ENCODE measurements around the gene ZNF185. TPM values are rescaled to one million over a fixed set of nuclear protein-coding genes. Genes with fewer than 3 reads are reported as not detected.

The ZNF185 gene
- total RNA-seq, 2 experiments from 2014 or later = 0.91 to 0.93 TPM

DNA sequence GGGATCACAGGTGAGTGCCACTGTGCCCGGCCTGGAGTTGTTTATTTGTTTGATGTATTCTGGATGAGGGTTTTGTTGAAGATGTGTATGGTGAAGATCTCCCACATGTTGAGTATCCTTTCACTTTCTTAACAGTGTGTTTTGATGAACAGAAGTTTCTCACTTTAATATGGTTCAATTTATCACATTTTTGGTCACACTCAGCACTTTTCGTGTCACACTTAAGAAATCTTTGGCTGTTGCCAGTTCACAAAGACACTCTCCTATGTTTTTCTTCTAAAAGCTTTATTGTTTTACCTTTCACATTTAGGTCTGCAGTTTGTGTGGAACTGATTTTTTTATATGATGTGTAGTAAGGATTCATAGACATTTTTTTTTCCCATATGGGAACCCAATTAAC lies 16.6 kb upstream of the ZNF185 start:
- Mint-ChIP-seq H3K4me3 (no peak overlapping the region), H3K9me3 (ENCODE audit: low read depth) (no peaks in the 10 kb centered on the region), H3K27me3 (no peaks in the 10 kb centered on the region), H3K4me1 (no peaks in the 10 kb centered on the region), H3K27ac (no peak overlapping the region), H3K36me3 (no peaks in the 10 kb centered on the region)
- CTCF ChIA-PET = no interaction called here
- ATAC-seq (no peak), DNase-seq (no peak)

DNA sequence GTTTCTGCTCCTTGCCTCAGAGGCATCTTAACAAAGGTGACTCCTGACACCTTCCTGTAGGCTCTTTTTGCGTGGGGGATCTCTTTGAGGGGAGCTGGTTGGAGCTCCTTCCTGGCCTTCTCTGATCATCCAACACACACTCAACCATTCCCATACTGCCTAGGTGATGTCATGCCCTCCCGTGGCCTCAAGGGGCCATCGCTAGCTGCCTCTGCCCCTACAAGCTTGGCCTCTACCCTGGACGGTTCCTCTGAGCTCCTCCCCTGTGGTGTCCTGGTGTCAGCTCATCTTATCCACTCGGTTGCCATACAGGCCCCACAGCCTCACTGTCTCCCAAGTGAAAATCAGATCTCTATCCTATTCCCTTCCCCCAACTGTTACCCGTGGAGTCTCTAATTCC lies 13.7 kb upstream of the ZNF185 start:
- Mint-ChIP-seq H3K27ac (no peak overlapping the region), H3K4me1 (no peaks in the 10 kb centered on the region), H3K27me3 (peaks cover 7% of the 10 kb centered on the region), H3K36me3 (no peaks in the 10 kb centered on the region), H3K4me3 (no peak overlapping the region), H3K9me3 (ENCODE audit: low read depth) (no peaks in the 10 kb centered on the region)
- DNase-seq (no peak), ATAC-seq (no peak)
- CTCF ChIA-PET = no interaction called here

DNA sequence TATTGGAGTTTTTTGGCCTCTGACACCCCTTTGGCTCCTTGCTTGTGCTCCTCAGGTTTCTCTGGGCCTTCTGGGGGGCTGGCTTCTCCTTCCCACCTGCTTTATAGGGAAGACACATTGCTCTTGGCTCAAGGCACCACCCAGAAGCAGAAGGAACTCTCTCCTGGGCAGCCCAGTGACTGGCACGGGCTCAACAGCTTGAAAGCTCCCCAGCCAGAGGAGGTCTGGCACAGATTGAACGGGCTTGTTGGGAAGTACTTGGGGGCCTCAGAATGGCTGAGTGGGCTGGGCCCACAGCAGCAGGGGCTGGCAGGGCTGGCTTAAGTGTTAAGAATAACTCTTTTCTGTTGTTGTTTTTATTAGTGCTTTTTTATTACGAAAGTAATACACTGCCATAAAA lies 11.2 kb upstream of the ZNF185 start:
- no peak overlapping the region for H3K27ac Mint-ChIP-seq
- DNase-seq (no peak), ATAC-seq (no peak)
- no peaks in the 10 kb centered on the region for H3K4me1 Mint-ChIP-seq
- CTCF ChIA-PET = no interaction called here
- H3K4me3 Mint-ChIP-seq = no peak overlapping the region
- peaks cover 28% of the 10 kb centered on the region for H3K27me3 Mint-ChIP-seq
- no peaks in the 10 kb centered on the region for H3K9me3 Mint-ChIP-seq (ENCODE audit: low read depth)
- no peaks in the 10 kb centered on the region for H3K36me3 Mint-ChIP-seq

DNA sequence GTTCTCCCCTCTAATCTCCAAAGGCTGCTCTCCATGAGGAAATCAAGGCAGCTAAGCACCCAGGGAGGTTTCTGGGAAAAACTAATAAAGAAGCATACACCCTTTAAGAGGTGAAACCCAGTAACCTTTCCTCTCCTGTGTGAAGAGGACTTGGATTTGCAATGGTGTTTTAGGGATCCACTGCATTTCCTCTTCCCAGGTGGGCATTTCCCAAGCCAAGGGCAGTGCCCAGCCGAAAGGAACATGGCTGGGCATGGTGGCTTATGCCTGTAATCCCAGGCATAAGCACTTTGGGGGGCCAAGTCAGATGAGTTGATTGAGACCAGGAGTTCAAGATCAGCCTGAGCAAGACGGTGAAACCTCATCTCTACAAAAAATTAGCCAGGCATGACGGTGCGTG lies 5.4 kb upstream of the ZNF185 start:
- no peak for DNase-seq
- CTCF ChIA-PET = no interaction called here
- Mint-ChIP-seq H3K4me3 (no peak overlapping the region), H3K36me3 (no peaks in the 10 kb centered on the region), H3K9me3 (ENCODE audit: low read depth) (no peaks in the 10 kb centered on the region), H3K27me3 (peaks cover 41% of the 10 kb centered on the region), H3K27ac (no peak overlapping the region), H3K4me1 (no peaks in the 10 kb centered on the region)
- ATAC-seq = no peak

DNA sequence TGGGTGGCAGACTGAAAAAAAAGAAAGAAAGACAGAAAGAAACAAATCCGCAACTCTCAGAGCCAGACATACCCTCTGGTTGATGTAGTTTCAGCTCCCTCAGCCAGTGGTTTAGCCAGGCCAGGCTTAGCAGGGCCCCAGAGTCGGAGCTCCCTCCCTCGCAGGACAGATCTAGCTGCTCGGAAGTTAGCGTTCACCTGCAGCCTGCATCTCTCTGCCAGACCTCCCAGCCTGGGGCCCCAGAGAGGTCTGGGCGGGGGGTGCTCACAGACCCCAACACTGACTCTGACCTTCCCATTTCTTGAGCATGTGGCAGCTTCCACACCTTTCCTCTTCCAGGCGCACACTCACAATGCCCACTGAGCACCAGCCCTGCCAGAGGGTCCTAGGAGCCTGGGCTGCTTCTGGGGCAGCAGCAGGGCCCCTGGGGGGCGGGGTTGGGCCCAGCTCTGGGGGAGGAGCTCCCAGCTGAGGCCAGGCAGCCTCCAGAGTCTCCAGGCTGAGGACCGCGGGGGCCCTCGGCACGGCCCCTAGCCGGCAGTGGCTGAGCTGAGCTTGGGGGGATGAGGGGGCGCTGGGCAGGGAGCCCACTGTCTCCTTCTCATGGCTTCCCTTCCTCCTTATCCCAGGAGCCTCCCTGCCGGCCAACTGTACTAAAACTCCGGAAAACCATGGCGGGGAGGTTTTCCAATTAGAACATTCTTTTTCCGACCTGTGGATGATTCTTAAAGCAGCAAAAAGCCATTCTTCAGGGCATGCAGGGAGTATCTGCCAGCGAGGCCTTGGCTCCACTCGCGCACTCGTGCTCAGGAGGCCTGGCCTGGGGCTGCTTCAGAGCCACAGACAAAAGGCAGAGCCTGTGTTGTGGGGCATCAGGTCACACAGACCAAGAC lies 4.6 kb upstream of the ZNF185 start:
- no peaks in the 10 kb centered on the region for H3K36me3 Mint-ChIP-seq
- CTCF ChIA-PET = no interaction called here

DNA sequence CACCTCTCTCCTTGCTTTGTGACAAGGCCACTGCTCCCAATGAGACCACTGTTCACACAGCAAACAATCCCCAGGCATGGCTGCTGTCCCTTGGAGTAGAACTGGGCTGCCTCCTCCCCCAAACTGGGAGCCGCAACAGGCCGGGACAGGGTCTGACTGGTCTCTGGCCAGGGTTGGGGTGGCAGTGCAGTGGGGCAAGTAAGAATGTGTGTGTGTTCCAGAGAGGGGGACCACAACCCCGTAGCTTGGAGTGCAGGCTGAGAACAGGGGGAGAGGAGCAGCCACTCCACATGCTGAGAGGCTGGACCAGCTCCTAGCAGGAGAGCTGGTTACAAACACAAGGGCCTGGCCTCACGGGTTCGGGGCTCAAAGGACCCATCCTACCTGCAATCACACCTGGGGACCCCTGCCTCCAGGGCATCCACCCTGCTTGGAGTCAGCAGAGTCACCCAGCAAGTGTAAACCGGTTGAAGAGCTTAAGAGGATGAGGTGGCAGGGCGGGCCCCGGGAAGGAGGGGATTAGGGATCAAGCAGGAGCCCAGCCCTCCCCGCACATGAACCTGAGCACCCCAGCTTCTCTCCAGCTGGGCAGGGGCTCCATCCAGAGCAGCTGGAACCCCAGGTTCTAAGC lies 3.8 kb upstream of the ZNF185 start:
- CTCF ChIA-PET = no interaction called here

More for the DNA sequence above, 4.6 kb upstream of the ZNF185 start:
- DNase-seq (no peak), ATAC-seq (no peak)
- H3K27me3 Mint-ChIP-seq = peaks cover 37% of the 10 kb centered on the region
- H3K4me1 Mint-ChIP-seq = no peaks in the 10 kb centered on the region
- H3K9me3 Mint-ChIP-seq (ENCODE audit: low read depth) = no peaks in the 10 kb centered on the region
- no peak overlapping the region for H3K27ac Mint-ChIP-seq
- H3K4me3 Mint-ChIP-seq = no peak overlapping the region

DNA sequence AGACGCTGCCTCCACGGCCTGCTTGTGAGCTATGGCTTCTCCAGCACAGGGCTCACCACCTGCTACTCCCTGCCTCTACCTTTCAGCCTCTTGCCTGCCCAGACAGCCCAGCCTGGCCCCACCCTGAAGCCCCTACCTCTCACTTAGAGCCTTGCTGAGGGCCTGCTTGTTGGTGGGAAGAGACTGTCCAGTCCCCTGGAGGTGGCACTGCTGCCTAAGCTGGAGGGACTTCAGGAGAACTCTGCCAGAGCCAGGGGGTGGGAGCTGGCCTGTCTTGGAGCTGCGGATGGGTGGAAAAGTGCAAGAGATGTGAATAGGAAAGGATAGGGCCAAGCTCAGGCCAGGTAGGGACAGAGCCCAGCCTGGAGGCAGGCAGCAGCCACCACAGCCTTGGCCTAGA lies 2.7 kb upstream of the ZNF185 start:
- no peaks in the 10 kb centered on the region for H3K9me3 Mint-ChIP-seq (ENCODE audit: low read depth)
- no peak for DNase-seq
- no peak overlapping the region for H3K4me3 Mint-ChIP-seq
- H3K4me1 Mint-ChIP-seq = no peaks in the 10 kb centered on the region
- CTCF ChIA-PET = no interaction called here
- no peak overlapping the region for H3K27ac Mint-ChIP-seq
- H3K36me3 Mint-ChIP-seq = no peaks in the 10 kb centered on the region
- H3K27me3 Mint-ChIP-seq = peaks cover 37% of the 10 kb centered on the region
- ATAC-seq = no peak

More for the DNA sequence above, 3.8 kb upstream of the ZNF185 start:
- Mint-ChIP-seq H3K9me3 (ENCODE audit: low read depth) (no peaks in the 10 kb centered on the region), H3K27me3 (peaks cover 42% of the 10 kb centered on the region), H3K4me3 (no peak overlapping the region), H3K36me3 (no peaks in the 10 kb centered on the region), H3K4me1 (no peaks in the 10 kb centered on the region), H3K27ac (no peak overlapping the region)
- ATAC-seq (no peak), DNase-seq (no peak)

DNA sequence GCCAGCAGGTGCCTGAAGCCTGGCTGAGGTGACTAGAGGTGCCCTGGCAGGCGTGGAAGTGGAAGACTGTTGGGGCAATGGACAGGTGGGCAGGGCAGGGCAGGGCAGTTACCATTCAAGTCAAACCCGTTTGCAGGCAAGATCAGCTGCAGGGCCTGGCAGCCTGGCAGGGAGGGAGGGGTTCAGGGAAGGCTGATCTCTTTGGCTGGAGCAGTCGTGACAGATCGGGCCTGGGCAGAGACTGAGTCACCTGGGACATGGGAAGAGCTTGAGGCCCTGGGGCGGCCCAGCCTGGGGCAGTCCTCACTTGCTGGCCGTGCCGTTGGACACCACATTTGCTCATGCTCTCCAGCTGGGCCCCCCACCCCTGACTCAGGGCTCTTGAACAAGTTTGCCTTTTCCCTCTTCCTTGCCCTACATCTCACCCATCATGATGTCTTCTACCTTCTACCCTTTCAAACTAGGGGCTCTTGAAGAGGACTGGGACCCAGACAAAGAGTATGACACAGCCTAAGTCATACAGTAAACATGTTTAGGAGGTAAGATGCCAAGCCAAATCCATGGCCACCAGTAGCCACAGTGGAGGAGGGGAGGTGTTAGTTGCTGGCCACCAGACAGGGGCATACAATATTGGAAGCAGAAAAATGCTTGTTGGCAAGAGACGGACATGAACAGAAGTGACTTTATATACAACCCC lies 2.0 kb upstream of the ZNF185 start:
- Mint-ChIP-seq H3K9me3 (ENCODE audit: low read depth) (no peaks in the 10 kb centered on the region), H3K27me3 (peaks cover 29% of the 10 kb centered on the region), H3K4me1 (no peaks in the 10 kb centered on the region), H3K36me3 (no peaks in the 10 kb centered on the region), H3K27ac (no peak overlapping the region), H3K4me3 (no peak overlapping the region)
- ATAC-seq (no peak), DNase-seq (no peak)
- CTCF ChIA-PET = no interaction called here

DNA sequence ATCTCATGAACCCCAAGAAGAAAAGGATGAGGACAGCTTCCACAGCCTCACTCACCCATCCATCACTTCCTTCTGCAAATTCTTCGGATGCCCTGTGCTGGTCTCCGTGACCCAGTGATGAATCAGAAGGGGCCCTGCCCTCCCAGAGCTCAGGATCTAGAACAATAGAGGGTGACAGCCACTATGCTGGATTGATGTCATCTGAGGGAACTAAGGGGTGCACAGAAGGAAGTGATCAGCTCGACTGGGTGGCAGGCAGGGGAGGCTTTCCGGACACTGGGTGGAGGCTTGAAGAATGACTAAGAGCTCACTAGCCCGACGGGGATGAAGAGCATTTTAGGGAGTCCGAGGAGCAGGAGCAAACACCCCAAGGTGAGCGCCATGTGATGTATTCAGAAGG lies 1.4 kb upstream of the ZNF185 start:
- no peak overlapping the region for H3K27ac Mint-ChIP-seq
- DNase-seq = no peak
- no peaks in the 10 kb centered on the region for H3K4me1 Mint-ChIP-seq
- no peak for ATAC-seq
- H3K36me3 Mint-ChIP-seq = no peaks in the 10 kb centered on the region
- H3K9me3 Mint-ChIP-seq (ENCODE audit: low read depth) = no peaks in the 10 kb centered on the region
- CTCF ChIA-PET = no interaction called here
- H3K4me3 Mint-ChIP-seq = no peak overlapping the region
- H3K27me3 Mint-ChIP-seq = peaks cover 24% of the 10 kb centered on the region

DNA sequence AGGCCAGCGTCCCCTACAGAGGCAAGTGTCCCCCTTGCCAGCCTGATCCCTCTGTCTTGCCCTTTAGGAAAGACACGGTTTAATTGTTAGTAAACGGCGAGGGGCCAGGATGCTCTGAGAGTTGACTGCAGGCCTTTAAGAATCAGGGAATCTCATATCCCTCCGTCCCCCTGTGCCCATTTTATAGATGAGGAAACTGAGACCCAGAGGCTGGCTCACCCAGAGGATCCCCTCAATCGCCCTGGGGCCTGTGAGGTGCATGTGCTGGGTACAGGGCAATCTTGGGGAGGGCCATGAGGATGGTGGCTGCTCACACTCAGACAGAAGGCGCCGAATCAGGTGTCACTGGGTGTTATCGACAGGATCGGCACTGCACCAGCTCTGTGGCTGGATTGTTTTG lies 575 bp downstream of the ZNF185 start:
- Mint-ChIP-seq H3K27me3 (peaks cover 20% of the 10 kb centered on the region), H3K4me3 (no peak overlapping the region), H3K4me1 (no peaks in the 10 kb centered on the region), H3K9me3 (ENCODE audit: low read depth) (no peaks in the 10 kb centered on the region), H3K36me3 (no peaks in the 10 kb centered on the region), H3K27ac (no peak overlapping the region)
- ATAC-seq = no peak
- no peak for DNase-seq
- CTCF ChIA-PET = no interaction called here

DNA sequence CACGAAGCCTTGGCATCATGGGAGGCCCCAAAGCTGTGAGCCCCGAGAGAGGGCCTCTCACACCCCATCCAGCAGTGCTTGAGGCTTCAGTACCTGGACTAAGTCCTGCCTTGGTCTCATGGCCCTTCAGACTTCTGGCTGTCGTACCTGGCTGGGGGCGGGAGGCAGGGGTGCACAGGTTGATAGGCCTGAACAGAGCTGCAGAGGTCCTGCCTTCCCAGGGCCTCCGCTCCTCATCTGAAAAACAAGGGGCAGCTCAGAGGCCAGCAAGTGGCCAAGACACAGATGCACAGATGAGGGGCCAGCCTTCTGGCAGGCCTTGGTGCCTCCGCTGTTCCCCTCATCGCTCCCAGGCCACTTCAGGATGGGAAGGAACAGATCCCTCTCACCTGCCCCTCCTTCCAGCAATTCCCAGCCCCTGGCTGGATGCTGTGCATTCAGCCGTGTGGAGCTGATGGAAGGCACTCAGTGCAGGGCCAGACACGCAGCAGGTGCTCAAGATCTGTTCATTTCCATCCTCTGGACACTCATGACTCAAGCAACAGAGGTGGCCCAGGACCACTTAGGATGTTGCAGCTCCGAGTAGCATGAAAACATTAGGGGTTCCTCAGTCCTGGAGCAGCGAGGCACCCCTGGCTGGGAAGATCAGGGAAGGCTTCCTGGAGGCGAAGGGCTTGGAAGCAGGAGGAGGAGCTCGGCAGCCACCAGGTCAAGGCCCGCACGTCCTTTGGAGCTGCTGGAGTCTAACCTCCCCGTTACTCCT lies 1.4 kb downstream of the ZNF185 start:
- Mint-ChIP-seq H3K4me1 (no peaks in the 10 kb centered on the region), H3K4me3 (no peak overlapping the region), H3K36me3 (no peaks in the 10 kb centered on the region), H3K27me3 (peaks cover 20% of the 10 kb centered on the region), H3K9me3 (ENCODE audit: low read depth) (no peaks in the 10 kb centered on the region), H3K27ac (no peak overlapping the region)
- CTCF ChIA-PET = no interaction called here
- no peak for DNase-seq
- no peak for ATAC-seq

DNA sequence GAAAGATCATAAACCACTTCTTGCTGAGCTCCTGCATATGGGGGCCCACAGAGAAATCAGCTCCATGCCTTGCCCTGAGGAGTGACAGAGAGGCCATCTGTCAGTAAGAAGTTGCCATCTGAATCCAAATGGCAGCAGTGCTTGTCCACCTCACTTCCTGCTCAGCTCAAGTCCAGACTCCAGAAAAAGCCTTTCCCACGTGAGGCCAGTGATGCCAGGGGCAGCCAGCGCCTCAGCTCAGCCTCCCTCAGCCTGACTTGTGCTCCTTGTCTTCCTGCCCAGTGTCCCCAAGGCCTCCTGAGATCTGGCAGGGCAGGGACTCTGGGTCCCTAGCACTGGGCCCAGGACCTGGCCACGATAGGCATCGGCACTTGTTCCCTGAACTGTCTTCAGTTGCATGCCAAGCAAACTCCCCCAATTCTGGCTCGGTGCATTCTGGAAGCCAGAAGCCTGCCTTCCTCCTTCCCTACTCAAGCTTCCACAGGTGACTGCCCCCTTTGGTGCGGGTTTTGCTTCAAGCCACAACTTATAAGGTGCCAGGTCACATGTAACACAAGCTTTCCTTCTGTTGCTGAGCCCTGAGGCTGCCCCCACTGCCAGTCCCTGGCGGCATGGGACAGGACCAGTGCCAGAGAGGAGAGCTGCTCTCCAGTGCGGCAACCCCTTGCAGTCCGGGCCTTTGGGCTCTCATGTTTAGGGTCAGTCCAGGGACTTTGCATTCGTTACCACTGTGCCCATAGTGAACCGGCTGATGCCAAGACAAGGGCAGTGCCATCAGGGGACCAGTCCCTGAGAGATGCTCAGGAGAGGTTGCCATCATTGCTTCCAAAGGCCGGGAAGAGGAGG lies 2.2 kb downstream of the ZNF185 start:
- Mint-ChIP-seq H3K36me3 (no peaks in the 10 kb centered on the region), H3K9me3 (ENCODE audit: low read depth) (no peaks in the 10 kb centered on the region), H3K4me3 (no peak overlapping the region), H3K27ac (no peak overlapping the region), H3K4me1 (no peaks in the 10 kb centered on the region), H3K27me3 (peaks cover 20% of the 10 kb centered on the region)
- CTCF ChIA-PET = no interaction called here
- no peak for DNase-seq
- no peak for ATAC-seq

DNA sequence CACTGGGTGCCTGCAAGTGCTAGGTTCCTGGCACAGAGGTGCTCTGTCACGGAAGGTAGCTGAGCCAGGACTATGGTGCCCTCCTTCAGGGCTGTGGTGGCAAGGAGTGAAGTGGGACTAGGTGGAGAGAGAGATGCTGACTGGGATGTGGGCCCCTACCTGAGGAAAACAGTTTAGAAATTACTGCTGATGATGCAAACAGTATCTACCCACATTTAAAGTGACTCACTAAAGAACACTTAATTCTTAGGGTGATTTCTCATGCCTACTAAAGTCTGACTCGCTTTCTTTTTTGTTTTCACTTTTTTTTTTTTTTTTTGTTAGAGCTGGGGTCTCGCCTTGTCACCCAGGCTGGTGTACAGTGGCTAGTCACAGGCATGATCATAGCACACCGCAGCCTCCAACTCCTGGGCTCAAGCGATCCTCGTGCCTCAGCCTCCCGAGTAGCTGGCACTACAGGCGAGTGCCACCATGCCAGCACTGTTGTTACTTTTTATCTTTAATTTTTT lies 3.1 kb downstream of the ZNF185 start:
- CTCF ChIA-PET = no interaction called here
- Mint-ChIP-seq H3K4me3 (no peak overlapping the region), H3K36me3 (no peaks in the 10 kb centered on the region), H3K27ac (no peak overlapping the region), H3K9me3 (ENCODE audit: low read depth) (no peaks in the 10 kb centered on the region), H3K27me3 (peaks cover 20% of the 10 kb centered on the region), H3K4me1 (no peaks in the 10 kb centered on the region)
- DNase-seq (no peak), ATAC-seq (no peak)

Data from activated CD8-positive, alpha-beta memory T cell treated with anti-CD3 and anti-CD28 coated beads, Interleukin-2, amount 10 ng/mL, durations not matched to agents 7 days and 5 days (primary cell).